Lung (tissue), 12 donors: ENCODE data around the gene MELTF. TPM values are rescaled to one million over a fixed set of nuclear protein-coding genes. Genes with fewer than 3 reads are reported as not detected.

Experiments
- ATAC-seq: fragments of 200-7000 bp; cut with Tn5 transposase; one replicate; pipeline ENCODE4 v1.9.1; 2020; ENCODE audit warnings: moderate number of reproducible peaks; ENCODE audit not compliant: insufficient read depth, low FRiP score
- DNase-seq, 3 donors: peaks; one replicate each; pipeline ENCODE4 v3.0.0-alpha.2; 2013 to 2017
- H3K27ac ChIP-seq, 2 donors: one replicate each; pipeline ENCODE4 v1.5.1; 2013; ENCODE audit warnings: mild to moderate bottlenecking in 2 of 2, moderate library complexity in 2 of 2, control low read depth in 1 of 2, inconsistent platforms in 1 of 2, low read depth in 1 of 2, low read length in 1 of 2
- H3K27me3 ChIP-seq, 3 donors: one replicate each; pipeline ENCODE4 v1.5.1; 2013; ENCODE audit warnings: low read length in 2 of 3; ENCODE audit not compliant: control insufficient read depth in 3 of 3, insufficient read depth in 3 of 3
- H3K36me3 ChIP-seq, 4 donors: one replicate each; pipeline ENCODE4 v1.5.1; 2013; ENCODE audit warnings: low read length in 4 of 4, mild to moderate bottlenecking in 1 of 4, moderate library complexity in 1 of 4; ENCODE audit not compliant: control insufficient read depth in 4 of 4, insufficient read depth in 4 of 4
- H3K4me1 ChIP-seq, 5 donors: one replicate each; pipeline ENCODE4 v1.5.1; 2013; ENCODE audit warnings: low read length in 5 of 5, mild to moderate bottlenecking in 2 of 5, moderate library complexity in 1 of 5; ENCODE audit not compliant: control insufficient read depth in 5 of 5, insufficient read depth in 5 of 5
- H3K4me3 ChIP-seq: one replicate; pipeline ENCODE4 v1.5.1; 2013; ENCODE audit warnings: mild to moderate bottlenecking, control low read depth, moderate library complexity
- H3K9ac ChIP-seq, 2 donors: one replicate each; pipeline ENCODE4 v1.5.1; 2013; ENCODE audit warnings: low read length in 2 of 2, control low read depth in 1 of 2; ENCODE audit not compliant: insufficient read depth in 1 of 2
- H3K9me3 ChIP-seq, 4 donors: one replicate each; pipeline ENCODE4 v1.5.1; 2013; ENCODE audit warnings: low read length in 3 of 4, mild to moderate bottlenecking in 1 of 4, moderate library complexity in 1 of 4; ENCODE audit not compliant: control insufficient read depth in 4 of 4, insufficient read depth in 3 of 4
- CTCF ChIP-seq: IDR thresholded peaks from 2 replicates; pipeline ENCODE4 v1.5.1; 2012; ENCODE audit warnings: mild to moderate bottlenecking; ENCODE audit errors: control extremely low read depth, extremely low read depth
- WGBS, 2 donors: extraction: QIAGEN DNeasy Blood & Tissue Kit; methylation state at CpG; one replicate each; pipeline ENCODE4 v1.1.7; 2013; 5-methylcytosine and 5-hydroxymethylcytosine counted together
- polyA plus RNA-seq, 2 donors: library from polyadenylated mRNA; stranded (reverse); fragments of 200-250 nt; gene quantifications; one replicate each; pipeline ENCODE4 v1.2.1, GENCODE V29; 2013
- total RNA-seq, 2 donors: library from RNA; depleted of rRNA in 1 of 2; stranded (reverse); fragments of >200 nt in 1 of 2; gene quantifications; one replicate each; pipeline ENCODE4 v1.2.1, GENCODE V29; 2014 to 2021
- donor health status: control.
- donor health status: control.
- donor health status: Bipolar disorder and iron deficiency.
- donor health status: healthy.
- donor health status: DM: yes; HTN: yes; CAD: no.

Gene MELTF
- total and polyA plus RNA-seq, 4 donors = 2.6 to 10.6 (median 3.9) TPM

GRCh38 chr3:197009532-197010019 lies 20.0 kb downstream of the MELTF start:
- Histone ChIP-seq H3K9me3 (no peaks in the 10 kb centered on the region), H3K4me3 (no peak overlapping the region), H3K27ac (no peak overlapping the region), H3K36me3 (no peaks in the 10 kb centered on the region), H3K27me3 (no peaks in the 10 kb centered on the region), H3K4me1 (peaks cover 0 to 15% (median 0%) of the 10 kb centered on the region in 5 donors), H3K9ac (no peak overlapping the region)
- DNase-seq (no peak), ATAC-seq (no peak)
- TF ChIP-seq CTCF = no peak
- WGBS, 2 donors = 91 to 93% methylated on average over 20 of the region's 20 CpGs

- no peaks in the 10 kb centered on the region for H3K36me3 ChIP-seq
- H3K27me3 ChIP-seq = no peaks in the 10 kb centered on the region
- H3K9ac ChIP-seq = no peak overlapping the region
- DNase-seq (no peak), ATAC-seq (no peak)
- 91 to 93% methylated on average over 27 of the region's 27 CpGs for WGBS, 2 donors
- no peak overlapping the region for H3K27ac ChIP-seq
- H3K9me3 ChIP-seq = no peaks in the 10 kb centered on the region
- no peak overlapping the region for H3K4me3 ChIP-seq
- no peak for TF ChIP-seq CTCF
- H3K4me1 ChIP-seq = peaks cover 0 to 23% (median 5%) of the 10 kb centered on the region in 5 donors
These were observed 21.0 kb downstream of the MELTF start for GRCh38 chr3:197008436-197009209.

- Histone ChIP-seq H3K9ac (no peak overlapping the region), H3K9me3 (no peaks in the 10 kb centered on the region), H3K27ac (no peak overlapping the region), H3K4me3 (no peak overlapping the region), H3K4me1 (peaks cover 0 to 23% (median 7%) of the 10 kb centered on the region in 5 donors), H3K27me3 (no peaks in the 10 kb centered on the region), H3K36me3 (no peaks in the 10 kb centered on the region)
- no peak for ATAC-seq
- DNase-seq = no peak
- 74 to 75% methylated on average over 8 of the region's 8 CpGs for WGBS, 2 donors
- no peak for TF ChIP-seq CTCF
These were observed 21.7 kb downstream of the MELTF start for GRCh38 chr3:197007953-197008352.
